Measurements from ENCODE around the gene PLPPR1. TPM values are rescaled to one million over a fixed set of nuclear protein-coding genes. Genes with fewer than 3 reads are reported as not detected.

PLPPR1 gene
- total and polyA plus RNA-seq, 2 of the 4 experiments (the other 2 are of a cell fraction): not detected

GRCh38 chr9:101165131-101165530 lies 136.6 kb downstream of the PLPPR1 start:
- TF ChIP-seq NFE2L2 (IDR thresholded peaks at IDR 0.05; ENCODE audit: low read depth, low read length) (no peak), ELK1 (IDR thresholded peaks at IDR 0.05; ENCODE audit: borderline replicate concordance, low read depth, low read length) (no peak), MXI1 (IDR thresholded peaks at IDR 0.05; ENCODE audit: borderline replicate concordance, low read depth, low read length) (no peak)
- H3K9me3 ChIP-seq (ENCODE audit: control insufficient read depth, insufficient read depth, low read length): no peaks in the 10 kb centered on the region
- ATAC-seq (ENCODE audit: low read depth) (no peak), DNase-seq (no peak)
- ChIA-PET CTCF (no interaction called here), POLR2A (ENCODE audit: unreplicated experiment) (no interaction called here)
- no peak overlapping the region for H3K4ac ChIP-seq (ENCODE audit: low read depth, low read length)
- no peak overlapping the region for H2AK5ac ChIP-seq (ENCODE audit: low read depth, low read length)
- no peak overlapping the region for H3K4me3 ChIP-seq (ENCODE audit: insufficient read depth, low read depth, low read length)
- no peak overlapping the region for H3K23ac ChIP-seq (ENCODE audit: low read depth, low read length)
- H3K9ac ChIP-seq (ENCODE audit: low read depth, low read length): no peak overlapping the region
- no peak overlapping the region for H2BK15ac ChIP-seq (ENCODE audit: low read depth, low read length)
- no peak overlapping the region for H3K56ac ChIP-seq (ENCODE audit: extremely low read depth, insufficient read depth, low read length)
- H2BK5ac ChIP-seq (ENCODE audit: low read depth, low read length, poor library complexity, severe bottlenecking): no peak overlapping the region
- 17% methylated on average over 1 of the region's 1 CpG; no CpG with 5 or more reads in 1 of the 2 experiments for WGBS, 2 experiments (ENCODE audit: extremely low coverage in 2 of 2, insufficient read length in 1 of 2)
- in situ Hi-C loops (cut with MboI; ENCODE audit: low sequenced_read_pairs) (no loop called here), intact Hi-C loops (cut with micrococcal nuclease) (no loop called here), dilution Hi-C loops (cut with HindIII; ENCODE audit: low sequenced_read_pairs, unreplicated experiment) (no loop called here)
- no peak overlapping the region for H4K5ac ChIP-seq (ENCODE audit: low read depth, low read length)
- no peak overlapping the region for H2AFZ ChIP-seq (replicated peaks; ENCODE audit: low read length, poor library complexity)
- H3K4me1 ChIP-seq (ENCODE audit: control insufficient read depth, insufficient read depth, low read length): no peaks in the 10 kb centered on the region
- no peak overlapping the region for H2AK9ac ChIP-seq (replicated peaks; ENCODE audit: low read depth, low read length, poor library complexity)
- H4K20me1 ChIP-seq (ENCODE audit: insufficient read depth, low read length): no peaks in the 10 kb centered on the region
- H3K27me3 ChIP-seq (ENCODE audit: control insufficient read depth, insufficient read depth, low read length): no peaks in the 10 kb centered on the region
- no peak overlapping the region for H3K18ac ChIP-seq (ENCODE audit: low read depth, low read length)
- no TSS peak for BruUV-seq (replicated peaks)
- no peaks in the 10 kb centered on the region for H3K9me1 ChIP-seq (ENCODE audit: insufficient read depth, low read length)
- no peak overlapping the region for H3K14ac ChIP-seq (replicated peaks; ENCODE audit: low read depth, low read length)
- H3K4me2 ChIP-seq (ENCODE audit: low read depth, low read length): no peak overlapping the region
- no peak overlapping the region for H2BK120ac ChIP-seq (ENCODE audit: low read depth, low read length)
- no peaks in the 10 kb centered on the region for H3K79me1 ChIP-seq (ENCODE audit: low read depth in 1 of 2, low read length in 2 of 2)
- no peak overlapping the region for H4K8ac ChIP-seq (ENCODE audit: low read depth in 2 of 2, low read length in 2 of 2)
- H2BK20ac ChIP-seq (ENCODE audit: low read depth, low read length): no peak overlapping the region
- H3K36me3 ChIP-seq (ENCODE audit: control insufficient read depth, insufficient read depth, low read length): no peaks in the 10 kb centered on the region
- no peak overlapping the region for H3K27ac ChIP-seq (ENCODE audit: insufficient read depth, low read length)
- H4K91ac ChIP-seq (ENCODE audit: insufficient read depth, low read depth, low read length): no peak overlapping the region
